Epithelial cell of umbilical artery (primary cell): ENCODE results near the gene AGTR2. TPM values are rescaled to one million over a fixed set of nuclear protein-coding genes. Genes with fewer than 3 reads are reported as not detected.

ENCODE experiments used
- total RNA-seq: library from RNA; depleted of rRNA; stranded (reverse); fragments of >200 nt; gene quantifications from 2 replicates; pipeline ENCODE4 v1.2.3, GENCODE V29; 2014

AGTR2 gene, protein sequence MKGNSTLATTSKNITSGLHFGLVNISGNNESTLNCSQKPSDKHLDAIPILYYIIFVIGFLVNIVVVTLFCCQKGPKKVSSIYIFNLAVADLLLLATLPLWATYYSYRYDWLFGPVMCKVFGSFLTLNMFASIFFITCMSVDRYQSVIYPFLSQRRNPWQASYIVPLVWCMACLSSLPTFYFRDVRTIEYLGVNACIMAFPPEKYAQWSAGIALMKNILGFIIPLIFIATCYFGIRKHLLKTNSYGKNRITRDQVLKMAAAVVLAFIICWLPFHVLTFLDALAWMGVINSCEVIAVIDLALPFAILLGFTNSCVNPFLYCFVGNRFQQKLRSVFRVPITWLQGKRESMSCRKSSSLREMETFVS
- not detected in 2 replicates for total RNA-seq

GRCh38 chrX:116170511-116170910 lies at the start of gene AGTR2:
AGTR2 (plus strand) TSS chrX:116170744; CDS start chrX:116172281, 1,537 bp downstream.

